Measurements from ENCODE around the gene GLT1D1.

DNA sequence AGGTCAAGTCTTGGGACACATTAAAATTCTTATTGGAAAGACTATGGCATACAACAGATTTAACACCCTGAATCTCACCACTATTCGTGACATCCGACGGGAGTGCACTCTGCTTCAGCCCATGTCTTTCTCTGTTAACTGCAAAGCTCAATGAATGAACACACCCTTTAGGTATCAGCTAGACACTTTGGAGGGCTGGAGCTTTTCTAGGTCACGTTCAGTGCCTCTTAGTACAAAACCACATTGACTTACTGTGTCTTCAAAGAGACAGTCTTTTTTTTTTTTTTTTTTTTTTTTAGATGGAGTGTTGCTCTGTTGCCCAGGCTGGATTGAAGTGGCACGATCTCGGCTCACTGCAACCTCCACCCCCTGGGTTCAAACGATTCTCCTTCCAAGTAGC, 80.6 kb downstream of the GLT1D1 start:
- TF ChIP-seq POLR2AphosphoS5 (IDR thresholded peaks at IDR 0.05; ENCODE audit: low read depth) (no peak), CTCF (conservative IDR thresholded peaks at IDR 0.05; ENCODE audit: low read depth in 2 of 2) (no peak), EZH2 (IDR thresholded peaks at IDR 0.05; ENCODE audit: low read depth, unreplicated experiment) (no peak), JUNB (IDR thresholded peaks at IDR 0.05; ENCODE audit: unreplicated experiment) (no peak), ZNF114 (CRISPR knock-in tag; IDR thresholded peaks at IDR 0.05) (no peak)
